Colon (tissue), 2 donors: ENCODE results near the gene PJVK.
"Not testable (repeated sequence)": the region's sequence is repeated elsewhere in the genome, so short reads cannot be mapped to it uniquely, and the experiment has no call there.

Experiments used
- FAIRE-seq: peaks from 2 replicates; lab custom pipeline; 2012; peaks lifted over from hg19 to GRCh38; lab: Jason Lieb, UNC
- donor health status: control.
- donor health status: control.

The PJVK gene

DNA sequence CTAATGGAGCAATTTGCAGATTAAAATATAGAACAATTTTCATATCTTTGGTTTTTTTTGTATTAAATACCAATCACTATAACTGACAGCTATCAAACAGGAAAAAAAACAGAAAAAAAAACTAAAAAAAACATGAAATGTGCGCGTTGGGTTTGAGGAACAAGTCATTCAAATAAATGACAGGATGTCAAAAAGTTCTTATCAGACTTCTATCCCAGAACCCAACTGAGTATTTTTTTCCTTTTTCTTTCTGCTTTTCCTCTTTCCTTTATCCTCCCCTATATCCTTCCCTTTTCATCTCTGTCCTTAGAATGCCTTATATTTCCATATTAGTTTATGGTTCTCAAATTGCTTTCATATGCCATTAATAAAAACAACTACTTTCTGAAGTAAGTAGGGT, 14.5 kb upstream of the PJVK start:
- FAIRE-seq, result no peak

DNA sequence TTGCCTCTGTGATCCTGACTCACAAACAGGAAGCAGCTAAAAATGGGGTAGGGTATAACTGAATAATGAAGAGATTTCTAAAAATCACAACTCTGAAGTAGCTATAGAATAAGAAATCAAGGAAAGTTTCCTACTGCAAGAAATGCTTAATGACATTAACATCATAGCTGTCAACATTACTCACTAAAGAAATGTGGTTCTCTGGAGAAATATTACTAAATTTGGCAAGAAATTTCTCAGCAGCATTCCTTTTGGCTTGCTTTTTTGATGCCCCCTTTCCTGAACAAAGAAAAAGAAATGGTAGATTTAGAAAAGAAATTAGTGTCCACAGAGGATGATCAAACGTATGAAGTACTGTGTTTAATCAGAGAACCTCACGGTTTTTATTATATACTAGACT, 9.8 kb upstream of the PJVK start:
- FAIRE-seq, result no peak

DNA sequence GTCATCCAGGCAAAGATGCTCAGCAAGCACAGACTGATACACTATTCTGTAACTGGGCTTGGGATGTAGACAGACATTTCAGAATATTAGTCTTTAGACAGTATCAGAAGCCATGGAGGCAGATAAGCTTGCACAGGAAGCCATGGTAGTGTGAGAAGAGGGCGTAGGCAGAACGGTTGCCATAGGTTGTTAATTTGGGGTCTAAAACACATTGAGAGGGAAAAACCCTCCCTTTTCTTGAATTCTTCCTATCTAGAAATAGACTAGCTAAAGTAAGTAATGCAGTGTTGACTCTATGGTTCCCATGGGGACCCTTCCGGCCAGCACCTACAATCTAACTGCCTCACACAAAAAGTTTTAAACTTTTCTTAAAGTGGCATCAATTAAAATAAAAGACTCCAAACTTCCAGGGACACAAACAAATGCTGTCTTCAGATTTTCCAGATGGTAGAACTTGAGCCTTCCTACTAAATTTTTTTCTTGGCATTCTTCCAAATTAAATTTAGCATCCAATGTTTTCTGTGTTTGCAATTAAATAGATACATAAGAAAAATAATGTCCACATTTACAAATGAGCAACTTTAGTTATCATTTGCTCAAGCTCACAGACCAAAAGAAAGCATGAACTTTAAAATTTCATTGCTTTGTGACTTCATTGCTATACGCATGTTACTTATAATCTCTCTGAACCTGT, 2.1 kb upstream of the PJVK start:
- FAIRE-seq, result no peak

DNA sequence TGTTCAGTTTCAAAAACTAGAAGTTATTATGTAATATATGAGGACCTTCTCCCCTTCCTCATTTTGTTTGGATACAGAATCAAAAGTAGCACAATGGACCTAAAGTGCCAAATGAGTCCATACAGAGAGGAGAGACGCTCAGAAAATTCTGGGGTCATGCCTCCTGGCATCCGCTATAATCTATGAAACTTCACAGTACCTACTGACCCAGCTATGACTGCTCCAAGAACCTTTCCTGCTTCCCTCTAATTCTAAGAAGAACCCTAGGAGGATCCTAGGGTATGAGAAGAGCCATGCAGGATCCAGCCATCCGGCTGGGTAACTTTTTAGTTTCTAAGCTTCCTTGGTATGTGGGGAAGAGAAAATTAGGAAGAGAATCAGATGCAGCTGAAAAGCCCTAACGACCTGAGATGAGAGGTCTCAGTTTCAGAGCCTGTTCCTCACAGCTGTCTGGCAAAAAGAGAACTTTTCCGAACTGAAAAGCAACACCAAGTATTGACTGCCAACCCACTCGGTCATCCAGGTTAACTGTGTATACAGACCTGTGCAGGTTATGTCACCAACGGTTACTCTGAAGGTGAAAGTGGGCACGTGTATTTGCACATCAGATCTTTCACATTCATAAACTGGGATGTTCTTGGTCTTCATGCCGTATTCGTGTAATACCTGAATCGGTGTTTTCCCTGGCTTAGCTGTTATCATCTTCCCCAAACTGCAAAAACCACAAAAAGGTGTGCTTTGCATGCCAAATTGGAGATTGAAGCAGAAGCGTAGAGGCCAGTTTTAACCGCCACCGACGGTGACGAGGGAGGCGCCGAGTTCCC, 1.3 kb upstream of the PJVK start:
- FAIRE-seq, result no peak

DNA sequence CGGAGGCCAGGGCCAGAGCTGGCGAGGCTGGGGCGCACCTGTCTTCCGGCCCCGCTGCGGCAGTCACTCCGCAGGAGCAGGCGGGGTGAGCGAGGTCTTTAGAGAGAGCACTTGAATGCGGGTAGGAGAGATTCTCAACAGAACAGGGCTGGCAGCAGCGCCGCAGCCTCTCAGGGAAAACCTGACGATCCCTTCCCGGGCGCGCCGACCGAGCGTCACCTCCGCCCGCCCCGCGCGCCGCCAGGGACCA, 729 bp upstream of the PJVK start:
- no peak for FAIRE-seq

DNA sequence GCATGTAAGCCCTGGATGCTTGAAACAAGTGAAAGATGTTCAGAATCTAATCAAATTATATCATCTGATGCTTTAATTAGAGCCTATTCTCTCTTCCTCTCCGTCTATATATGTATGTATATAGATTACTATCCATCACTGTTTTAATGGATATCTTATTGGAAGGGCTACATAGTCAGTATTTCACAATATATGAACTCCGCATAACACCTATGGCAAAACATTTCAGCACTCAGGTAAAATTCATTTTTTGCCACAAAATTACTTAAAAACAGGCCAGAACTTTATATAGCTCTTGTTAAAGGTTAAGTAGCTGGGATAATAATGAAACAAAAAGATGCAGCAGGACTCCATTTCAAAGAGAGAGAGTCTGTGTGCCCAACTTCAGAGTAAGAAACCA, 1.2 kb downstream of the PJVK start:
- FAIRE-seq, result no peak

DNA sequence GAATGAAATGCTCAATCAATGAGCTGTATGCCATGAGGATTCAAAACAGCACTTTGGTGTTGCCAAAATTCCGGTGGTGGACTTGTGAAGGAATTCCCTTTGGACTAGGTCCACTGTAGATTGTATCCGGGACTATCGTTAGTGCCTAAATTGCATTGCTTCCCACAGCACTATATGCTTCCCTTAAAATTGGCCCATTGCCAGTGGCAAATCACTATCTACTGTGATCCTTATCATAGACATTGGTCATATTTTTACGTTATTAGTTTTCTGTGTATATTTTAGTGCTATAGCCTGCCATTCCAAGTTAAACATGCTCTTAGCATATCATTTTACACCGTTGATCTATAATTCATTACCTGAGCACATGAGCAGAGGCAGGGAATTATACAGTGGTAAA, 1.7 kb downstream of the PJVK start:
- FAIRE-seq, result no peak

DNA sequence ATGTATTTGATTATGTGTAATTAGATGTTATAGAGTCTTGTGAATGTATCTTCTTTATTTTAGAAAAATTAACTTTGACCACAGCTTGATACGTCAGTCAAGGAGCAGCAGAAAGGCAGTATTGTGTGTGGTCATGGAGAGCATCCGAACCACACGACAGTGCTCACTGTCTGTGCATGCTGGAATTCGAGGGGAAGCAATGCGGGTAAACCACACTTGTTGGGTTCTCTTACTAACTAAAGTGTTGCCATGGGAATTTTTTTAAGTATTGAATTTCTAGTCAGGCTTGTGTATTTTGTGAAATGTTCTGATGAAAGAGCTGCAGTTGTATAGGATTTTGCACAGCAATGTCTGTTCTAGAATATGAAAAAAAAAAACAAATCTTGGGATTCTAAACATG, 4.8 kb downstream of the PJVK start:
- no peak for FAIRE-seq

DNA sequence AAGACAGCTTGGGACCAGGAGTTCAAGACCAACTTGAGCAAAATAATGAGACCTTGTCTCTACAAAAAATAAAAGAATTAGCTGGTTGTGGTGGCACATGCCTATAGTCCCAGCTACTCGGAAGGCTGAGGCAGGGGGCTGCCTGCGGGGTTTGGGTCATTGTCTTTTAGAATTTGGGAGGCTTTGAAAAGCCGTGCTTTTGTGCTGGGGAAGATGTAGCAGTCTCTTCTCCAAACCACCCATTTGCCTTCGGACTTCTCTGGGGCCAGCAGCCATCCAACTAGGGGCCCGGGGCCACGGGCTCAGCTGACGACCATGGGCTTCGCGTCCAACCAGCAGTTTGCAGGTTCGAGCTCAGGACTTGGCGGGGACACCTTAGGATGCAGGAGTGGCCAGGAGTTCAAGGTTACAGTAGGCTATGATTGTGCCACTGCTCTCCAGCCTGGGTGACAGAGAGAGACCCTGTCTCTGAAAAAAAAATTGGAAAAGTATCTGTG, 6.3 kb downstream of the PJVK start:
- FAIRE-seq, result no peak

DNA sequence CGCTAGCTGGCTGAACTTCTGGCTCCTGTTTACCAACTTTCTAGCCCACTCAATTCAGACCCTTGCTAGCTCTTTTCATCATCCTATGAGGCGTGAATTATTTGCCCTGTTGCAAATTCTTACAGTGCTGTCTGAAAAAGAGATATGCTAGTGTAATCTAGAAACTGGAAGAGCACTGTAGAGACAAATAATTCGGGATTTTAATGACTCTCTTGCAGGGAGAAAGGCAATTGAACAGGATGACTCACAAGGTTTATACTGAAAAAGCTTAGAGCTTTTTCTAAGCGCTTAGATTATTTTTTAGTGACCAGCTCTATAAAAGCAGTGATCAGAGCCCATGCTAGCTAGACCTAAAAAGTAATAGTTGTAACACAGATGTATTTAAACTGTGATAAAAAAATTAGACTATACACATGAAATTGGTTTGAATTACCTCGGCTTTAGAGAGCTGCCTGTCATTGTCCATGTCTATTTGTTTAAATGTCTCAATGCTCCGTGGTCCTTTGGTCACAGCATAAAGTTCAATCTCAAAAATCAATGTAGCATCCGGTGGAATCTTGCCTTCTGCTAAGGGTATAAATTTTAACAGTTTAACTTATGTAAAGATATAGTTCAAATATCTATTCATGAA, 18.2 kb downstream of the PJVK start:
- FAIRE-seq, result no peak

DNA sequence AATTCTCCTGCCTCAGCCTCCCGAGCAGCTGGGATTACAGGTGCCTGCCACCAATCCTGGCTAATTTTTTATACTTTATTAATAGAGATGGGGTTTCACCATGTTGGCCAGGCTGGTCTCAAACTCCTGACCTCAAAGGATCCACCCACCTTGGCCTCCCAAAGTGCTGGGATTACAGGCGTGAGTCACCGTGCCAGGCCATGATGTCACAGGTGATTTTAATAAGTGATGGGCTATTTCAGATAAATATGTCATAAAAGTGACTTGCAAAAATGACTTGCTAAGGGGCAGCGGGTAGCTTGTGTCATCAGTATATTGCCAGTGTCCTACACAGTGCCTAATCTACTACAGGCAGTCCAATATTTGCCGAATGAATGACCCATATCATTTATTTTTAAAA, 20.1 kb downstream of the PJVK start:
- not testable (repeated sequence) for FAIRE-seq

DNA sequence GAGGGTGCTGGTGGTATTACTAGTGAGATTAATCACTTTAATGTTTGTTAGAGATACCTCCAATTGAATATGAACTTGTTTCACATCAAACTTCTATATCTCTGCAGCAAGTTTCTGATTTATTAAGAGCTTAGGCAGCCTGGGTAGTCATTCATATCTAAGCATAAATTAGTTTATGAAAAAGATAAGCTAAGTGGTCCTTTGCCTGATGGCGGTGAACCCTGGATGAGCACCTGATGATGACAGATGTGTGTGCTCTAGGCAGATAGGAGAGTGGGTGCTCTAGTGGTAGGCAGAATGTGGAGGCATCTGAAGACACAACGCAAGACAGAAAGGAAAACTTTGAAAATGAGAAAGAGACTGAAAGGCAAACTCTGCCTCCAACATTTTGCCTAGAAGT, 22.2 kb downstream of the PJVK start:
- no peak for FAIRE-seq

DNA sequence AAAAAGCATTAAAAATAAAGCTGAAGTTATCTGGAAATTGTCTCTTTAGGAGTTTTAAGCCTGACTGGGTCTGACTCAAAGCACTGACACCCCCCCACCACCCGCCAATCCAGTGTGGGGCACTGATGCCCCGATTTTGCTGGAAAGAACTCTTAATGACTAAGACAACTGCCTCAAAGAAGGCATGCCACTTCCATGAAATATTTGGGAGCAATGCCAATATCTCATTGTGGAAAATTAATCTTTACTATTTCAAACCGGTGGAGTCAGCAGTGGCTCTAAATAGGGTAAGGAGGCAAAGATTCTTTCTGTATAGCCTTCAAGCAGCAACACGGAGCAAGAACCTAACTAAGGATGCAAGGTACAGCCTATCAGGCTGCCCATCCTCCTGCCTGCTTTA, 22.8 kb downstream of the PJVK start:
- no peak for FAIRE-seq

DNA sequence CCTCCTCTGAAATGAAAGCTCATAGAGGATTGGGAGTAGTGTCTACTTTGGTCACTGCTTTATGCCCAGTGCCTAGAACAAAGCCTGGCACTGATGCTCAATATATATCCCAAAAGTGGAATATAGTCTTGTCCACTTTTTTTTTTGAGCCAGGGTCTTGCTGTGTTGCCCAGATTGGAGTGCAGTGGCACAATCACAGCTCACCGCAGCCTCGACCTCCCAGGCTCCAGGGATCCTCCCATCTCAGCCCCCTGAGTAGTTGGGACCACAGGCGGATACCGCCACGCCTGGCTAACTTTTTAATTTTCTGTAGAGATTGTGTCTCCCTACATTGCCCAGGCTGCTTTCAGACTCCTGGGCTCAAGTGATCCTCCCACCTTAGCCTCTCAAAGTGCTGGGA, 23.4 kb downstream of the PJVK start:
- no peak for FAIRE-seq

DNA sequence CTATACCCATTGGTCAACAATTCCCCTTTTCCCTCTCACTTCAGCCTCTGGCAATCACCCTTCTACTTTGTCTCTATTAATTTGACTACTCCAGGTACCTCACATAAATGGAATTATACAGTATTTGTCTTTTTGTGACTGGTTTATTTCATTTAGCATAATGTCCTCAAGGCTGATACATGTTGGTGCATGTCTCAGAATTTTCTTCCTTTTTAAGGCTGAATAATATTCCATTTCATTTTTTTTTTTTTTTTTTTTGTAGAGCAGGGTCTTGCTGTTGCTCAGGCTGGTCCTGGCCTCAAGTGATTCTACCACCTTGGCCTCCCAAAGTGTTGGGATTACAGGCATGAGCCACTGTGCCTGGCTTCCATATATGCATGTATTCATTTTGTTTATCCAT, 25.3 kb downstream of the PJVK start:
- FAIRE-seq, result no peak

DNA sequence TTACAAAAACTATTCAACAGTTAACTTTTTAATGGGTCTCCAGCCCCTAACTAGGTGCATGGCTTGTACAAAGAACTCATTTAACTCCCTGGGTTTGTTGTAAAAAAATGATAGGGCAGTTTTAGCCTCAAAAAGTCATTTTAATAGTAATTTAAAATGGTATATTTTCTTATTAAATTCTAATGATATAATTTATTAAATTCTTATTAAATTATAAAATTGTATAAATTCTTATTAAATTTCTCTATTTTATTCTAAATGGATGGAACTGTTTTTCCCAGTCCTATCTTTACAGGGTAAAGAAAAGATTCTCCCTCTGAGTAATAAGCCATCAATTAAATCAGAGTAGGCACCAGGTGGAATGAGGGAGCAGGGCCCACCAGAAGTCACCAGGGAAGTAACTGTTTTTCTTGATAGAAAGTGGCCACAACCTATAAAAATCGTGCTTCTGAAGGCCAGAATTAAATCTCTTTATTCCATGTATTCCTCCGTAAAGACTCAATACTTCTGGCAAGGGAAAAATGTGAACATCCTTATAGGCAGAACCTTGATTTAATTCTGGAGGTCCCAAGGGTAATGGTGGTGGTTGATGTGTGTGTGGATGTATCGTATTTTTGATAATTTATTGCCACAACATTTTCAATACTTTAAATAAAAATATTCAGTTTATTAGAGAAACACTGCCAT, 26.4 kb downstream of the PJVK start:
- no peak for FAIRE-seq

DNA sequence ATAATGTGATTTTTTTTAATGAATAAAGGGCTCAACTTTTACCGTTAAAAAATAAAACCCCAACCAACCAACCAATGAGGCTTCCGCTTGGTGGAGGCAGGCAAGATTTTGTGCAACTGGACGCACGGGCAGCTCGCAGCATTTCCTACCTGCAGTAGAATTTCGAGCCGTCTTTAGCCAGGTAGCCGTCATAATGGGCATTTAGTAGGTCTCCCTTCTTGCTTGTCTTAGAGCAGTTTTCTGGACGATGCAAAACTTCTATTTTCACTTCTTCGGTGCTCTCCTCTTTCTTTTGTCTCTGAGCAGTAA, 26.9 kb downstream of the PJVK start:
- no peak for FAIRE-seq

DNA sequence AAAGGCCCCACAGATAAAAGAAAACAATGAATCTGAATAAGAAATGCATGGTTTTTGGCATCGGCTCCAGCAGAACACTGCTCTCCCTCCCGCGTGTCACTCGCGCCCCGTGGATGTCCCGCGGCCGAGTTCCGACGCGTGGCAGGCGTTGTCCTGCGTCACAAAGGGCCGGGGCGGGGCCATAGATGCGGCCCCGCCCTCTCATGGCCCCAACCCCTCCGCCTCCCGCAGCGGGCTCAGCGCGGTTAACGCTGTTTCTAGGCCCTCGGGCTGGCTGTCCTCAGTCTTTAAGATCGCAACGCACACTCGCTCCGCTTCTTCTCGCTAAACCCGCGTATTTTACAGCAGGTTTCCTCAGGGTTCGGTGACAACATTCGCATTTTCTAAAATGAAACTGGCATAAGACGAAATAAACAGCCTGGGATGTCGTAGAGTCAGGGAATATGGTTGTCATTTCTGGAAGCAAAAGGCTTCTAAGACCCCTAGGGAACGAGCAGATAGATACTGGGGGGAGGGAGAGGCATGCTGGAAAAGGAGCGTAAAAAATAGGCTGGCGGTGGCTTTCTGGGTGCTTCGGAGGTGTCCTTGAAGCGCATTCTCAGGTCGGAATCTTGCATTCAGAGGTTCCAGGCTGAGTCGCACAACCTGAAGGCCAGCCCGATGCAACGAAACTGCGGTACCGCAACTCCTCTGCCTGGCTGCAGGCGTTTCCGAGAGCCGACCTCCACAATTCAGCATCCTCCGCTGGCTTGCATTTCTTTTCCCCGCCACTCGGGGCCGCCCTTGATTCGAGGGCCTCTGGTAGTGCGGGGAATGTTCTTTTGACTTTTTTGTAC, 27.5 kb downstream of the PJVK start, which contains the start of gene FKBP7:
TSS of gene FKBP7 (minus strand) at position 162 of the 836 bp plus-strand sequence. CDS start at position 61, 101 bp downstream.
- no peak for FAIRE-seq

DNA sequence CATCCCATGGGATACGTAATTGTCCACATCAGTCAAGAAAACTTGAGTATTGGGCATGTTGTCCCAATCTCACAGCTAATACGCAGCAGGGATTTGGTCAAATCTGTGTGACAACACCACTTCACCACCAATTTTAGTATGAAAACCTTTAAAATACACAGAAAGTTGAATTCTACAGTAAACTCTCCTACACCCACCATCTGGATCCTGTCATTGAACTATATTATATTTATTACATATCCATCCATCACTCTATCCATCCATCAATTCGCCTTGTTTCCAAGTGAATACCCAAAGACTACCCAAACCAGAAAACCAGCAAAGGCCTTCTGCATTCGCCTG, 28.1 kb downstream of the PJVK start:
- FAIRE-seq, result no peak

DNA sequence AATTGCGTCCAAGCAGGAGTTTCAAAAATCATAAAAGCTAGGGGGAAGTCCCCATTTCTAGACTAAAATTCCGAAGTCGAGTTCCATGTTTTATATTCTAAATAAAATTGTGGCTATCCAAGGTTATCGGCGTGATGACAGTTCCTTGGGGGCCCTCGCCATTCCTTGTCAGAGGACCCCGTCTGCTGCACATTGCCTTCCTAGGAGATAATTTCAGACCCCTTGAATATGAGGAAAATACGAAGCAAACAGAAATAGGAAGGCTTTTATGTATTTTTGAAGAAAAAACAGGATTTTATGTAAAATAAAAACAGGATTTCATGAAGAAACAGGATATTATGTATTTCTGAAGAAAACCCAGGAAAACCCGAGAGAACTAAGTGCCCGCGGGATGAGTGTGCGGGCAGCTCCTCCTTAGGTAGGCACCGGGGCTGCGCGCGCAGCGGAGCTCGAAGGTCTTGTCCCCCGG, 28.6 kb downstream of the PJVK start:
- FAIRE-seq, result no peak

DNA sequence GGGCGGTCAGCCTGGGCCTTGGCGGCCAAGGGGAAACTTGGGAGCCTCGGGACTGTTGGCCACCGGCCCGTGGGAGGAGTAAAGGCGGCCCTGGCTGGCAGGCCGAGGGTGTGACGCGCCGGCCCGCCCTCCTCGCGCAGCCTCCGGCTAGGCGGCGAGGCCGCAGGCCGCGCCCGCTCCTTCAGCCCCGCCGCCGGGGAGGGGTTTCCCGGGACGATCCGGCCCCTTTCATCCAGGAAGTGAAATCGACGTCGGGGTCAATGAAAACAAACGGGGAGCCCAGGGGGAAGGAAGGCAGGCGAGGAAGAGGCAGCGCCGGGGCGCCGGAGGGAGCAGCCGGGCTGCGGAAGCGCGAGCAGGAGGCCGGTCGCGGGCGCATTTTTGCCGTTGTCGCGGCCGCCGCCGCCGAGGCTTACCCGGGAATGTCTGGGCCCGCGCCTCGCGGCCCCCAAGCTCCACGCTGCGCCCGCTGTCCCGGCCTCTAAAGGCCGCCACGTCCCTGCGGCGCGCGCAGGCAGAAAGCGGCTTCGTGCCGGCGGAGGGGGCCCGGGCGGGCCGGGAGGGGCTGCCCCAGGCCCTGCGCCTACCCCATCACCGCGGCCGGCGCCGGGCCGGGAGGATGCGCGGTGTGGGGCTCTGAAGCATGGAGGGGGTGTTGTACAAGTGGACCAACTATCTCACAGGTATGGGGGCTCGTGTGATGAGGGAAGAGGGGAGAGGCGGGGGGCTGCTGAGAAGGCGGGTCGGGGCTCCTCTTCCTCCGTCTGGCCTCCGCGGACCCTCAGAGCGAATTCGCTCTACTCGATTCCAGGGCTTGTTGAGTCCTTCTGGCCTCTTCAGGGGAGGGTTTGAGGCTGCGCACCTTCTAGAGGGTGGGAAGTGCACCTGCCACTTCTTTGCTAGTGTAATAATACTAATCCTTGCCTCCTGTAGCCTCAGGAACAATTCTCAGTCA, 29.3 kb downstream of the PJVK start, which contains the start of gene PLEKHA3:
TSS of gene PLEKHA3 (plus strand) at position 231 of the 955 bp plus-strand sequence. CDS start at position 644, 413 bp downstream.
- FAIRE-seq, result no peak
